Liver (tissue), 3 donors: Measurements from ENCODE around the gene STK24.

Source experiments
- EGR1 ChIP-seq, 2 donors: IDR thresholded peaks; 2 replicates each; pipeline ENCODE4 v1.6.1; 2016 to 2018; ENCODE audit warnings: antibody characterized with exemption in 2 of 2, low read depth in 2 of 2
- FOXA1 ChIP-seq: IDR thresholded peaks from 2 replicates; pipeline ENCODE4 v1.6.1; 2016; ENCODE audit warnings: antibody characterized with exemption
- GABPA ChIP-seq, 2 donors: IDR thresholded peaks in 1 of 2; conservative IDR thresholded peaks in 1 of 2; 2 replicates each; pipeline ENCODE4 v1.6.1; 2016; ENCODE audit warnings: antibody characterized with exemption in 2 of 2, mild to moderate bottlenecking in 1 of 2, moderate library complexity in 1 of 2
- HNF4A ChIP-seq, 2 donors: conservative IDR thresholded peaks; 2 replicates each; pipeline ENCODE4 v1.6.1; 2016; ENCODE audit warnings: antibody characterized with exemption in 2 of 2, mild to moderate bottlenecking in 2 of 2
- HNF4G ChIP-seq: IDR thresholded peaks from 2 replicates; pipeline ENCODE4 v1.6.1; 2016; ENCODE audit warnings: antibody characterized with exemption
- JUND ChIP-seq, 2 donors: IDR thresholded peaks; 2 replicates each; pipeline ENCODE4 v1.6.1; 2016; ENCODE audit warnings: antibody characterized with exemption in 2 of 2
- RAD21 ChIP-seq, 2 donors: IDR thresholded peaks; 2 replicates each; pipeline ENCODE4 v1.6.1; 2016; ENCODE audit warnings: antibody characterized with exemption in 2 of 2, mild to moderate bottlenecking in 2 of 2
- RXRA ChIP-seq, 2 donors: IDR thresholded peaks; 2 replicates each; pipeline ENCODE4 v1.6.1; 2017 to 2018; ENCODE audit warnings: antibody characterized with exemption in 2 of 2, mild to moderate bottlenecking in 1 of 2
- SP1 ChIP-seq: IDR thresholded peaks from 2 replicates; pipeline ENCODE4 v1.6.1; 2018; ENCODE audit warnings: antibody characterized with exemption, mild to moderate bottlenecking
- TAF1 ChIP-seq: conservative IDR thresholded peaks from 2 replicates; pipeline ENCODE4 v1.6.1; 2016; ENCODE audit warnings: antibody characterized with exemption, mild to moderate bottlenecking
- YY1 ChIP-seq: IDR thresholded peaks from 2 replicates; pipeline ENCODE4 v1.6.1; 2016; ENCODE audit warnings: antibody characterized with exemption, mild to moderate bottlenecking
- TF ChIP-seq, protein P1 (sequence below): IDR thresholded peaks from 2 replicates; pipeline ENCODE4 v1.6.1; 2016; ENCODE audit warnings: antibody characterized with exemption
- TF ChIP-seq, protein P2 (sequence below): IDR thresholded peaks from 2 replicates; pipeline ENCODE4 v1.6.1; 2016; ENCODE audit warnings: antibody characterized with exemption, mild to moderate bottlenecking
- TF ChIP-seq, protein P3 (sequence below): fragments of 150-350 bp; IDR thresholded peaks from 2 replicates; pipeline ENCODE4 v1.5.1; 2017; ENCODE audit warnings: improper control_type of control experiment, low read depth, low read length; ENCODE audit not compliant: missing input control
- donor health status: healthy.
- donor health status: healthy.

DNA sequence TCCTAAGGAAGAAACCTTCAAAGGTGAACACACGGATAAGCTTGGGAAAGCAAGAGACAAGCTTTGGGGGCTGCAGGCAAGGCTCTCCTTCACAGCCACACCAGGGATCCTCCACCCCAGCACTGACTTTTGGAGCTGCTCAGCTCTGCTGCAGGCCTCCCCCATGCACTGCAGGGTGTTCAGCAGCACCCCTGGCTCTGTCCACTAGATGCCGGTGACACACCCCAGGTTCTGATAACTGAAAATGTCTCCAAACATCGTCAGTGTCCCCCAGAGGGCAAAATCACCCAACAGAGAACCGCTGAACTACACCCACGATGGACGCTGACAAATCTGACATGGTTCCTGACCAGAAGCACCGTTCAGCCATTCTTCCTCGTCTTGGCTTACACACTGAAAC is 90.5 kb downstream of the STK24 start:
- TF ChIP-seq, protein P1, sequence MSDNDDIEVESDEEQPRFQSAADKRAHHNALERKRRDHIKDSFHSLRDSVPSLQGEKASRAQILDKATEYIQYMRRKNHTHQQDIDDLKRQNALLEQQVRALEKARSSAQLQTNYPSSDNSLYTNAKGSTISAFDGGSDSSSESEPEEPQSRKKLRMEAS = no peak
- TF ChIP-seq, protein P2, sequence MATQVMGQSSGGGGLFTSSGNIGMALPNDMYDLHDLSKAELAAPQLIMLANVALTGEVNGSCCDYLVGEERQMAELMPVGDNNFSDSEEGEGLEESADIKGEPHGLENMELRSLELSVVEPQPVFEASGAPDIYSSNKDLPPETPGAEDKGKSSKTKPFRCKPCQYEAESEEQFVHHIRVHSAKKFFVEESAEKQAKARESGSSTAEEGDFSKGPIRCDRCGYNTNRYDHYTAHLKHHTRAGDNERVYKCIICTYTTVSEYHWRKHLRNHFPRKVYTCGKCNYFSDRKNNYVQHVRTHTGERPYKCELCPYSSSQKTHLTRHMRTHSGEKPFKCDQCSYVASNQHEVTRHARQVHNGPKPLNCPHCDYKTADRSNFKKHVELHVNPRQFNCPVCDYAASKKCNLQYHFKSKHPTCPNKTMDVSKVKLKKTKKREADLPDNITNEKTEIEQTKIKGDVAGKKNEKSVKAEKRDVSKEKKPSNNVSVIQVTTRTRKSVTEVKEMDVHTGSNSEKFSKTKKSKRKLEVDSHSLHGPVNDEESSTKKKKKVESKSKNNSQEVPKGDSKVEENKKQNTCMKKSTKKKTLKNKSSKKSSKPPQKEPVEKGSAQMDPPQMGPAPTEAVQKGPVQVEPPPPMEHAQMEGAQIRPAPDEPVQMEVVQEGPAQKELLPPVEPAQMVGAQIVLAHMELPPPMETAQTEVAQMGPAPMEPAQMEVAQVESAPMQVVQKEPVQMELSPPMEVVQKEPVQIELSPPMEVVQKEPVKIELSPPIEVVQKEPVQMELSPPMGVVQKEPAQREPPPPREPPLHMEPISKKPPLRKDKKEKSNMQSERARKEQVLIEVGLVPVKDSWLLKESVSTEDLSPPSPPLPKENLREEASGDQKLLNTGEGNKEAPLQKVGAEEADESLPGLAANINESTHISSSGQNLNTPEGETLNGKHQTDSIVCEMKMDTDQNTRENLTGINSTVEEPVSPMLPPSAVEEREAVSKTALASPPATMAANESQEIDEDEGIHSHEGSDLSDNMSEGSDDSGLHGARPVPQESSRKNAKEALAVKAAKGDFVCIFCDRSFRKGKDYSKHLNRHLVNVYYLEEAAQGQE = no peak
- TF ChIP-seq SP1 = no peak
- TF ChIP-seq, protein P3, sequence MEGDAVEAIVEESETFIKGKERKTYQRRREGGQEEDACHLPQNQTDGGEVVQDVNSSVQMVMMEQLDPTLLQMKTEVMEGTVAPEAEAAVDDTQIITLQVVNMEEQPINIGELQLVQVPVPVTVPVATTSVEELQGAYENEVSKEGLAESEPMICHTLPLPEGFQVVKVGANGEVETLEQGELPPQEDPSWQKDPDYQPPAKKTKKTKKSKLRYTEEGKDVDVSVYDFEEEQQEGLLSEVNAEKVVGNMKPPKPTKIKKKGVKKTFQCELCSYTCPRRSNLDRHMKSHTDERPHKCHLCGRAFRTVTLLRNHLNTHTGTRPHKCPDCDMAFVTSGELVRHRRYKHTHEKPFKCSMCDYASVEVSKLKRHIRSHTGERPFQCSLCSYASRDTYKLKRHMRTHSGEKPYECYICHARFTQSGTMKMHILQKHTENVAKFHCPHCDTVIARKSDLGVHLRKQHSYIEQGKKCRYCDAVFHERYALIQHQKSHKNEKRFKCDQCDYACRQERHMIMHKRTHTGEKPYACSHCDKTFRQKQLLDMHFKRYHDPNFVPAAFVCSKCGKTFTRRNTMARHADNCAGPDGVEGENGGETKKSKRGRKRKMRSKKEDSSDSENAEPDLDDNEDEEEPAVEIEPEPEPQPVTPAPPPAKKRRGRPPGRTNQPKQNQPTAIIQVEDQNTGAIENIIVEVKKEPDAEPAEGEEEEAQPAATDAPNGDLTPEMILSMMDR = no peak
- no peak for TF ChIP-seq JUND (IDR thresholded peaks at IDR 0.05)
- TF ChIP-seq YY1 = no peak
- no peak for TF ChIP-seq RAD21 (IDR thresholded peaks at IDR 0.05)
- no peak for TF ChIP-seq GABPA (IDR thresholded peaks at IDR 0.05 in 1 of 2, conservative IDR thresholded peaks at IDR 0.05 in 1 of 2)
- TF ChIP-seq EGR1 (IDR thresholded peaks at IDR 0.05; ENCODE audit: low read depth in 2 of 2) = no peak
- no peak for TF ChIP-seq TAF1
- no peak for TF ChIP-seq HNF4A (conservative IDR thresholded peaks at IDR 0.05)
- TF ChIP-seq RXRA (IDR thresholded peaks at IDR 0.05) = no peak
- no peak for TF ChIP-seq FOXA1
- no peak for TF ChIP-seq HNF4G
